A673 (cell line): ENCODE data around the gene SYNGR1.

Experiments used
- CTCF ChIP-seq: fragments of 300-800, 200-600 bp; sonication (generic); conservative IDR thresholded peaks from 2 replicates; pipeline ENCODE4 v1.5.1; 2017; ENCODE audit warnings: low read depth, mild to moderate bottlenecking, antibody characterized with exemption, low read length, moderate library complexity, mixed read lengths
- EZH2 ChIP-seq: fragments of 200-600 bp; sonication (generic); IDR thresholded peaks from 2 replicates; pipeline ENCODE4 v1.6.1; 2017; ENCODE audit warnings: borderline replicate concordance, low read depth, mild to moderate bottlenecking, mixed read lengths, antibody characterized with exemption, low read length; ENCODE audit not compliant: poor library complexity, severe bottlenecking

- TF ChIP-seq EZH2 (no peak), CTCF (no peak)
Observed at GRCh38 chr22:39371732-39372131, 21.9 kb downstream of the SYNGR1 start.
